Measurements from ENCODE around the gene ATP1A3. TPM values are rescaled to one million over a fixed set of nuclear protein-coding genes. Genes with fewer than 3 reads are reported as not detected.

Gene ATP1A3
- polyA plus RNA-seq, 1 donor from 2014 or later = 36.2 TPM

GRCh38 chr19:41999878-42000208 lies 5.8 kb upstream of the ATP1A3 start:
- Histone ChIP-seq H3K9me3 (ENCODE audit: low read length) (no peaks in the 10 kb centered on the region), H3F3A (ENCODE audit: insufficient read depth, low read length, poor library complexity, severe bottlenecking) (peaks cover 11% of the 10 kb centered on the region), H3K36me3 (ENCODE audit: insufficient read depth, low read length) (no peaks in the 10 kb centered on the region), H4K20me1 (ENCODE audit: insufficient read depth) (no peaks in the 10 kb centered on the region), H3K79me2 (replicated peaks; ENCODE audit: insufficient read depth, low read length) (peaks cover 7% of the 10 kb centered on the region), H2AFZ (ENCODE audit: low read depth, low read length) (no peak overlapping the region), H3K4me3 (ENCODE audit: low read length) (no peak overlapping the region), H3K9me2 (ENCODE audit: insufficient read depth, low read length) (no peaks in the 10 kb centered on the region), H3K27me3 (ENCODE audit: insufficient read depth, low read depth, low read length) (peaks cover 9% of the 10 kb centered on the region), H3K9ac (ENCODE audit: low read length) (peak overlapping the region; percentile 28), H3K27ac (ENCODE audit: low read length) (no peak overlapping the region), H3K4me2 (ENCODE audit: low read length) (no peak overlapping the region)
- TF ChIP-seq RAD21 (conservative IDR thresholded peaks at IDR 0.05) (no peak), MXI1 (conservative IDR thresholded peaks at IDR 0.05; ENCODE audit: poor library complexity, severe bottlenecking) (no peak), SMC3 (conservative IDR thresholded peaks at IDR 0.05; ENCODE audit: poor library complexity) (no peak)

GRCh38 chr19:41999071-41999877 lies 5.2 kb upstream of the ATP1A3 start:
- peaks cover 10% of the 10 kb centered on the region for H3K79me2 ChIP-seq (replicated peaks; ENCODE audit: insufficient read depth, low read length)
- H3K9me3 ChIP-seq (ENCODE audit: low read length) = no peaks in the 10 kb centered on the region
- H3K9me2 ChIP-seq (ENCODE audit: insufficient read depth, low read length) = no peaks in the 10 kb centered on the region
- TF ChIP-seq SMC3 (conservative IDR thresholded peaks at IDR 0.05; ENCODE audit: poor library complexity) = no peak
- no peak for TF ChIP-seq POLR2AphosphoS5 (IDR thresholded peaks at IDR 0.05)
- no peak for TF ChIP-seq TAF1 (IDR thresholded peaks at IDR 0.05; ENCODE audit: low read depth)
- TF ChIP-seq EP300 (conservative IDR thresholded peaks at IDR 0.05; ENCODE audit: poor library complexity, severe bottlenecking) = no peak
- peak overlapping the region; percentile 28 for H3K9ac ChIP-seq (ENCODE audit: low read length)
- no peaks in the 10 kb centered on the region for H3K36me3 ChIP-seq (ENCODE audit: insufficient read depth, low read length)
- H3K4me2 ChIP-seq (ENCODE audit: low read length) = no peak overlapping the region
- H3K4me3 ChIP-seq (ENCODE audit: low read length) = peak overlapping the region; percentile 47
- peaks cover 11% of the 10 kb centered on the region for H3F3A ChIP-seq (ENCODE audit: insufficient read depth, low read length, poor library complexity, severe bottlenecking)
- H4K20me1 ChIP-seq (ENCODE audit: insufficient read depth) = no peaks in the 10 kb centered on the region
- no peak overlapping the region for H2AFZ ChIP-seq (ENCODE audit: low read depth, low read length)
- peaks cover 9% of the 10 kb centered on the region for H3K27me3 ChIP-seq (ENCODE audit: insufficient read depth, low read depth, low read length)
- H3K27ac ChIP-seq (ENCODE audit: low read length) = no peak overlapping the region

- peak overlapping the region; percentile 53 for H3K4me3 ChIP-seq (ENCODE audit: low read length)
- no peak overlapping the region for H2AFZ ChIP-seq (ENCODE audit: low read depth, low read length)
- no peaks in the 10 kb centered on the region for H4K20me1 ChIP-seq (ENCODE audit: insufficient read depth)
- peak overlapping the region; percentile 99 for H3K27ac ChIP-seq (ENCODE audit: low read length)
- no peaks in the 10 kb centered on the region for H3K9me2 ChIP-seq (ENCODE audit: insufficient read depth, low read length)
- peaks cover 11% of the 10 kb centered on the region for H3F3A ChIP-seq (ENCODE audit: insufficient read depth, low read length, poor library complexity, severe bottlenecking)
- H3K36me3 ChIP-seq (ENCODE audit: insufficient read depth, low read length) = no peaks in the 10 kb centered on the region
- no peaks in the 10 kb centered on the region for H3K9me3 ChIP-seq (ENCODE audit: low read length)
- H3K9ac ChIP-seq (ENCODE audit: low read length) = peak overlapping the region; percentile 95
- H3K79me2 ChIP-seq (replicated peaks; ENCODE audit: insufficient read depth, low read length) = peaks cover 16% of the 10 kb centered on the region
- TF ChIP-seq POLR2AphosphoS5 (IDR thresholded peaks at IDR 0.05) = no peak
- TF ChIP-seq REST (IDR thresholded peaks at IDR 0.05; ENCODE audit: borderline replicate concordance) = no peak
- no peak for TF ChIP-seq MXI1 (conservative IDR thresholded peaks at IDR 0.05; ENCODE audit: poor library complexity, severe bottlenecking)
- TF ChIP-seq, protein P1, sequence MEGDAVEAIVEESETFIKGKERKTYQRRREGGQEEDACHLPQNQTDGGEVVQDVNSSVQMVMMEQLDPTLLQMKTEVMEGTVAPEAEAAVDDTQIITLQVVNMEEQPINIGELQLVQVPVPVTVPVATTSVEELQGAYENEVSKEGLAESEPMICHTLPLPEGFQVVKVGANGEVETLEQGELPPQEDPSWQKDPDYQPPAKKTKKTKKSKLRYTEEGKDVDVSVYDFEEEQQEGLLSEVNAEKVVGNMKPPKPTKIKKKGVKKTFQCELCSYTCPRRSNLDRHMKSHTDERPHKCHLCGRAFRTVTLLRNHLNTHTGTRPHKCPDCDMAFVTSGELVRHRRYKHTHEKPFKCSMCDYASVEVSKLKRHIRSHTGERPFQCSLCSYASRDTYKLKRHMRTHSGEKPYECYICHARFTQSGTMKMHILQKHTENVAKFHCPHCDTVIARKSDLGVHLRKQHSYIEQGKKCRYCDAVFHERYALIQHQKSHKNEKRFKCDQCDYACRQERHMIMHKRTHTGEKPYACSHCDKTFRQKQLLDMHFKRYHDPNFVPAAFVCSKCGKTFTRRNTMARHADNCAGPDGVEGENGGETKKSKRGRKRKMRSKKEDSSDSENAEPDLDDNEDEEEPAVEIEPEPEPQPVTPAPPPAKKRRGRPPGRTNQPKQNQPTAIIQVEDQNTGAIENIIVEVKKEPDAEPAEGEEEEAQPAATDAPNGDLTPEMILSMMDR (IDR thresholded peaks at IDR 0.05; ENCODE audit: poor library complexity, severe bottlenecking) = peak; percentile 74
- TF ChIP-seq SMC3 (conservative IDR thresholded peaks at IDR 0.05; ENCODE audit: poor library complexity) = peak; percentile 62
- no peak for TF ChIP-seq TAF1 (IDR thresholded peaks at IDR 0.05; ENCODE audit: low read depth)
- no peak for TF ChIP-seq EZH2 (IDR thresholded peaks at IDR 0.05; ENCODE audit: borderline replicate concordance, insufficient read depth, low read length, poor library complexity, severe bottlenecking)
- TF ChIP-seq RAD21 (conservative IDR thresholded peaks at IDR 0.05) = peak; percentile 42
- TF ChIP-seq EP300 (conservative IDR thresholded peaks at IDR 0.05; ENCODE audit: poor library complexity, severe bottlenecking) = no peak
- H3K4me2 ChIP-seq (ENCODE audit: low read length) = peak overlapping the region; percentile 55
- H3K27me3 ChIP-seq (ENCODE audit: insufficient read depth, low read depth, low read length) = peaks cover 9% of the 10 kb centered on the region
Observed at GRCh38 chr19:41998246-41999020, 4.4 kb upstream of the ATP1A3 start.
